Glutamatergic neuron (in vitro differentiated cells): ENCODE results near the gene ZNF595. TPM values are rescaled to one million over a fixed set of nuclear protein-coding genes. Genes with fewer than 3 reads are reported as not detected.
"Not testable (repeated sequence)": the region's sequence is repeated elsewhere in the genome, so short reads cannot be mapped to it uniquely, and the experiment has no call there.

Experiments
- DNase-seq: peaks from one replicate; pipeline ENCODE4 v3.0.0; 2022
- H3K27ac Mint-ChIP-seq: one replicate; pipeline ENCODE4 v1.8.0; 2020; ENCODE audit warnings: mild to moderate bottlenecking, mixed read lengths, inconsistent platforms; ENCODE audit not compliant: unreplicated experiment
- H3K27me3 Mint-ChIP-seq: one replicate; pipeline ENCODE4 v1.8.0; 2020; ENCODE audit warnings: mild to moderate bottlenecking, moderate library complexity, mixed read lengths, inconsistent platforms; ENCODE audit not compliant: unreplicated experiment
- H3K36me3 Mint-ChIP-seq: one replicate; pipeline ENCODE4 v1.8.0; 2020; ENCODE audit warnings: mild to moderate bottlenecking, mixed read lengths, inconsistent platforms; ENCODE audit not compliant: unreplicated experiment
- H3K4me1 Mint-ChIP-seq: one replicate; pipeline ENCODE4 v1.8.0; 2020; ENCODE audit warnings: mild to moderate bottlenecking, low read depth, mixed read lengths, inconsistent platforms; ENCODE audit not compliant: unreplicated experiment
- H3K4me3 Mint-ChIP-seq: one replicate; pipeline ENCODE4 v1.8.0; 2020; ENCODE audit warnings: mild to moderate bottlenecking, mixed read lengths, inconsistent platforms; ENCODE audit not compliant: unreplicated experiment
- H3K9me3 Mint-ChIP-seq: one replicate; pipeline ENCODE4 v1.8.0; 2020; ENCODE audit warnings: mild to moderate bottlenecking, moderate library complexity, mixed read lengths, inconsistent platforms; ENCODE audit not compliant: unreplicated experiment
- CTCF ChIP-seq: fragments of 200-600 bp; sonication (generic); IDR thresholded peaks from one replicate; pipeline ENCODE4 v1.5.0; 2021; ENCODE audit not compliant: partially characterized antibody, unreplicated experiment
- total RNA-seq: library from RNA; stranded (reverse); fragmentation: NEBNext Ultra II Directional; extraction: Animal tissue kit (Norgen Biotek cat#: 25700); gene quantifications from one replicate; pipeline ENCODE4 v1.2.1, GENCODE V29; 2021; ENCODE audit not compliant: unreplicated experiment

Gene ZNF595
- total RNA-seq, 1 donor from 2014 or later: 17.5 TPM

GRCh38 chr4:85951-86350, 32.8 kb downstream of the ZNF595 start:
- no peak for DNase-seq
- peaks cover 4% of the 10 kb centered on the region for H3K27me3 Mint-ChIP-seq
- H3K9me3 Mint-ChIP-seq: peaks cover 29% of the 10 kb centered on the region
- no peaks in the 10 kb centered on the region for H3K4me1 Mint-ChIP-seq
- TF ChIP-seq CTCF: no peak
- no peak overlapping the region for H3K4me3 Mint-ChIP-seq
- no peak overlapping the region for H3K27ac Mint-ChIP-seq
- H3K36me3 Mint-ChIP-seq: peaks cover 78% of the 10 kb centered on the region

- not testable (repeated sequence) for H3K4me3 Mint-ChIP-seq, H3K4me1 Mint-ChIP-seq, H3K27ac Mint-ChIP-seq, DNase-seq, H3K27me3 Mint-ChIP-seq
- Mint-ChIP-seq H3K36me3 (peaks cover 77% of the 10 kb centered on the region), H3K9me3 (peaks cover 29% of the 10 kb centered on the region)
These were observed 33.6 kb downstream of the ZNF595 start for GRCh38 chr4:86559-87324.

GRCh38 chr4:98386-98785, 45.3 kb downstream of the ZNF595 start:
- Mint-ChIP-seq H3K27me3 (no peaks in the 10 kb centered on the region), H3K27ac (no peak overlapping the region), H3K4me1 (no peaks in the 10 kb centered on the region), H3K4me3 (no peak overlapping the region), H3K9me3 (peaks cover 17% of the 10 kb centered on the region), H3K36me3 (peaks cover 32% of the 10 kb centered on the region)
- no peak for TF ChIP-seq CTCF
- no peak for DNase-seq

DNA sequence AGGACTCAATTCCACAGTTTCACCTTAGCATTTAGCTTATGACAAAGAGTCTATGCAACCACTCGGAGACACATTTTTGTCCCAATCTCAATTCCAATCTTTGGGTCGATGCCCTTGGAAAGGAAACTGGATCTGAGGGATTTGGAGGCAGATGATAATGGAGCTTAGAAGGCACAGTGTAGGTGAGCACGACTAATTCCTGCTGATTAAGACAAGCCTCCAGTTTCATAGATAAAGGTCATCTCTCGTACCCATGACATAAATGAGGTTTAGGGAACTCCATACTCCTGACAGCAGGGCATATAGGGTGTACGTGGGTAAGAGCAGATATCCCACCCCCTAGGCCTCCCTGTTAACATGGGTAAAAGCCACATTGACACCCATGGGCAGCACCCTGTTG, 46.7 kb downstream of the ZNF595 start:
- H3K4me1 Mint-ChIP-seq: no peaks in the 10 kb centered on the region
- no peak for DNase-seq
- H3K27ac Mint-ChIP-seq: no peak overlapping the region
- peaks cover 13% of the 10 kb centered on the region for H3K9me3 Mint-ChIP-seq
- H3K36me3 Mint-ChIP-seq: peaks cover 22% of the 10 kb centered on the region
- TF ChIP-seq CTCF: no peak
- H3K4me3 Mint-ChIP-seq: no peak overlapping the region
- H3K27me3 Mint-ChIP-seq: no peaks in the 10 kb centered on the region

DNA sequence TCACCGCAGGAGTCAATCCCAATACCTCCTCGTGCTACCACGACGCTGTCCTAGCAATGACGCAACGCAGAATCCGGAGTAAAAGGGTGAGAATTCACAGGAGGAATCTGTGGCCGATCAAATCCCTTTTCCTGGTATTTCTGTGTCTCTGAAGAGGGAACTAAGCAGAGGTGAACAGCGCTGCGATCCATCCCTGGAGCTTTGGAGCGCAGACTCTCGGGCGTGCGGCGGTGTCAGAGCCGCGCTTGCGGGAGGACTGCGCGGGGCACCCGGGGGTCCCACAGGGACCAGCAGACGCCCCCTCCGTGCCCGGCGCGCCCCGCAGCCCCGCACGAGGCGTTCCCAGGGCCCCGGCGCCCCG, 53.9 kb downstream of the ZNF595 start:
- peaks cover 55% of the 10 kb centered on the region for H3K36me3 Mint-ChIP-seq
- H3K9me3 Mint-ChIP-seq: peaks cover 15% of the 10 kb centered on the region
- peaks cover 24% of the 10 kb centered on the region for H3K27me3 Mint-ChIP-seq
- H3K4me1 Mint-ChIP-seq: peaks cover 5% of the 10 kb centered on the region
- peak overlapping the region; percentile 73 for H3K4me3 Mint-ChIP-seq
- DNase-seq: no peak
- H3K27ac Mint-ChIP-seq: no peak overlapping the region
- no peak for TF ChIP-seq CTCF
